ENCODE data around the gene GALNT9. TPM values are rescaled to one million over a fixed set of nuclear protein-coding genes. Genes with fewer than 3 reads are reported as not detected.

GALNT9 gene
- total RNA-seq, 1 experiment from 2014 or later, result 2.6 TPM

GRCh38 chr12:132315507-132315906 lies 13.9 kb downstream of the GALNT9 start:
- no peak for ATAC-seq
- TF ChIP-seq EGR1 (IDR thresholded peaks at IDR 0.05; ENCODE audit: low read depth) (no peak), CEBPB (IDR thresholded peaks at IDR 0.05; ENCODE audit: low read depth) (no peak)
- H3K4me3 ChIP-seq (replicated peaks in 1 of 2; ENCODE audit: low read depth in 1 of 2, low read length in 2 of 2), result no peak overlapping the region
- no peak overlapping the region for H3K9ac ChIP-seq (ENCODE audit: low read length)
- no TSS peak for BruUV-seq (replicated peaks)
- intact Hi-C loops (cut with micrococcal nuclease), result no loop called here
- no peaks in the 10 kb centered on the region for H4K20me1 ChIP-seq (ENCODE audit: insufficient read depth)
- no peaks in the 10 kb centered on the region for H3K9me2 ChIP-seq (ENCODE audit: insufficient read depth)
- RAD21 ChIA-PET (ENCODE audit: low non-redundant PET in 1 of 2, low total read pairs in 2 of 2, uncharacterized antibody in 2 of 2, unreplicated experiment in 2 of 2), result no interaction called here
- no peak overlapping the region for H2AFZ ChIP-seq (ENCODE audit: low read depth, low read length, poor library complexity, severe bottlenecking)
- CTCF ChIA-PET, result no interaction called here
- no peaks in the 10 kb centered on the region for H3K36me3 ChIP-seq (ENCODE audit: control insufficient read depth in 1 of 2, insufficient read depth in 2 of 2, low read length in 2 of 2)
- no peaks in the 10 kb centered on the region for H3K4me1 ChIP-seq (ENCODE audit: control insufficient read depth in 1 of 2, insufficient read depth in 2 of 2, low read length in 2 of 2)
- POLR2A ChIA-PET, result no interaction called here
- no peak for DNase-seq (ENCODE audit: low read depth, low spot score)
- H3K27ac ChIP-seq (ENCODE audit: low read depth, low read length), result no peak overlapping the region
- peaks cover 0 to 6% of the 10 kb centered on the region in 2 experiments; a peak in 2 of 4 replicates for H3K9me3 ChIP-seq (ENCODE audit: control insufficient read depth in 1 of 2, insufficient read depth in 1 of 2, low read depth in 1 of 2, low read length in 2 of 2)
- H3K27me3 ChIP-seq (ENCODE audit: insufficient read depth, low read length), result no peaks in the 10 kb centered on the region
- no peak overlapping the region for H3K4me2 ChIP-seq (ENCODE audit: low read length)
- H3K79me2 ChIP-seq (ENCODE audit: insufficient read depth, low read length), result no peaks in the 10 kb centered on the region

GRCh38 chr12:132314516-132315233 lies 14.7 kb downstream of the GALNT9 start:
- Histone ChIP-seq H4K20me1 (ENCODE audit: insufficient read depth) (no peaks in the 10 kb centered on the region), H3K9me2 (ENCODE audit: insufficient read depth) (no peaks in the 10 kb centered on the region), H3K4me1 (ENCODE audit: control insufficient read depth in 1 of 2, insufficient read depth in 2 of 2, low read length in 2 of 2) (no peaks in the 10 kb centered on the region), H3K9ac (ENCODE audit: low read length) (no peak overlapping the region), H3K4me3 (replicated peaks in 1 of 2; ENCODE audit: low read depth in 1 of 2, low read length in 2 of 2) (no peak overlapping the region), H3K36me3 (ENCODE audit: control insufficient read depth in 1 of 2, insufficient read depth in 2 of 2, low read length in 2 of 2) (no peaks in the 10 kb centered on the region), H2AFZ (ENCODE audit: low read depth, low read length, poor library complexity, severe bottlenecking) (no peak overlapping the region), H3K27ac (ENCODE audit: low read depth, low read length) (no peak overlapping the region), H3K79me2 (ENCODE audit: insufficient read depth, low read length) (no peaks in the 10 kb centered on the region), H3K9me3 (ENCODE audit: control insufficient read depth in 1 of 2, insufficient read depth in 1 of 2, low read depth in 1 of 2, low read length in 2 of 2) (peaks cover 0 to 6% of the 10 kb centered on the region in 2 experiments; a peak in 2 of 4 replicates), H3K4me2 (ENCODE audit: low read length) (no peak overlapping the region), H3K27me3 (ENCODE audit: insufficient read depth, low read length) (no peaks in the 10 kb centered on the region)
- ChIA-PET RAD21 (ENCODE audit: low non-redundant PET in 1 of 2, low total read pairs in 2 of 2, uncharacterized antibody in 2 of 2, unreplicated experiment in 2 of 2) (no interaction called here), POLR2A (no interaction called here), CTCF (no interaction called here)
- TF ChIP-seq JUND (IDR thresholded peaks at IDR 0.05) (no peak), SP1 (IDR thresholded peaks at IDR 0.05; ENCODE audit: low read depth) (no peak), MAX (IDR thresholded peaks at IDR 0.05) (no peak), REST (IDR thresholded peaks at IDR 0.05; ENCODE audit: low read depth) (no peak)
- no TSS peak for BruUV-seq (replicated peaks)
- DNase-seq (ENCODE audit: low read depth, low spot score) (no peak), ATAC-seq (no peak)
- intact Hi-C loops (cut with micrococcal nuclease), result no loop called here

Data from HCT116 (cell line).